KOPT-K1 (cell line): Measurements from ENCODE around the gene ANKH.
"Not testable (repeated sequence)": the region's sequence is repeated elsewhere in the genome, so short reads cannot be mapped to it uniquely, and the experiment has no call there.

ENCODE experiments used
- H3K27ac ChIP-seq: fragments of 200-600 bp; sonication (generic); 2 replicates; pipeline ENCODE4 v1.5.1; 2016; ENCODE audit warnings: antibody characterized with exemption, mild to moderate bottlenecking, low read depth, low read length; ENCODE audit not compliant: poor library complexity, severe bottlenecking
- H3K36me3 ChIP-seq: fragments of 200-600 bp; sonication (generic); 2 replicates; pipeline ENCODE4 v1.5.1; 2017; ENCODE audit warnings: antibody characterized with exemption, mild to moderate bottlenecking, low read length, moderate library complexity; ENCODE audit not compliant: insufficient read depth
- H3K9me3 ChIP-seq: fragments of 200-600 bp; sonication (generic); 2 replicates; pipeline ENCODE4 v1.5.1; 2017; ENCODE audit warnings: antibody characterized with exemption, low read length, mild to moderate bottlenecking; ENCODE audit not compliant: insufficient read depth, poor library complexity, severe bottlenecking

Gene ANKH

GRCh38 chr5:14852779-14853178 is 18.8 kb downstream of the ANKH start:
- H3K36me3 ChIP-seq = no peaks in the 10 kb centered on the region
- no peaks in the 10 kb centered on the region for H3K9me3 ChIP-seq

GRCh38 chr5:14851999-14852526 is 19.5 kb downstream of the ANKH start:
- Histone ChIP-seq H3K27ac (no peak overlapping the region), H3K9me3 (no peaks in the 10 kb centered on the region), H3K36me3 (no peaks in the 10 kb centered on the region)

More at GRCh38 chr5:14852779-14853178, 18.8 kb downstream of the ANKH start:
- H3K27ac ChIP-seq = no peak overlapping the region

GRCh38 chr5:14851597-14851996 is 20.0 kb downstream of the ANKH start:
- Histone ChIP-seq H3K36me3 (no peaks in the 10 kb centered on the region), H3K27ac (no peak overlapping the region)

GRCh38 chr5:14851050-14851419 is 20.5 kb downstream of the ANKH start:
- no peaks in the 10 kb centered on the region for H3K9me3 ChIP-seq
- H3K27ac ChIP-seq = no peak overlapping the region
- no peaks in the 10 kb centered on the region for H3K36me3 ChIP-seq

More at GRCh38 chr5:14851597-14851996, 20.0 kb downstream of the ANKH start:
- H3K9me3 ChIP-seq = no peaks in the 10 kb centered on the region

- Histone ChIP-seq H3K9me3 (no peaks in the 10 kb centered on the region), H3K27ac (no peak overlapping the region), H3K36me3 (no peaks in the 10 kb centered on the region)
Measured at GRCh38 chr5:14850419-14851049, 21.0 kb downstream of the ANKH start.

- H3K36me3 ChIP-seq = no peaks in the 10 kb centered on the region
- H3K9me3 ChIP-seq = no peaks in the 10 kb centered on the region
- no peak overlapping the region for H3K27ac ChIP-seq
Measured at GRCh38 chr5:14849516-14850294, 21.9 kb downstream of the ANKH start.

- not testable (repeated sequence) for H3K27ac ChIP-seq, H3K36me3 ChIP-seq, H3K9me3 ChIP-seq
Measured at GRCh38 chr5:14848942-14849341, 22.6 kb downstream of the ANKH start.

- H3K27ac ChIP-seq = no peak overlapping the region
- H3K36me3 ChIP-seq = no peaks in the 10 kb centered on the region
- no peaks in the 10 kb centered on the region for H3K9me3 ChIP-seq
Measured at GRCh38 chr5:14848385-14848784, 23.2 kb downstream of the ANKH start.

- H3K9me3 ChIP-seq = no peaks in the 10 kb centered on the region
- no peaks in the 10 kb centered on the region for H3K36me3 ChIP-seq
- no peak overlapping the region for H3K27ac ChIP-seq
Measured at GRCh38 chr5:14847471-14847870, 24.1 kb downstream of the ANKH start.

- Histone ChIP-seq H3K27ac (no peak overlapping the region), H3K9me3 (no peaks in the 10 kb centered on the region), H3K36me3 (no peaks in the 10 kb centered on the region)
Measured at GRCh38 chr5:14842117-14842516, 29.5 kb downstream of the ANKH start.

- no peak overlapping the region for H3K27ac ChIP-seq
- H3K36me3 ChIP-seq = no peaks in the 10 kb centered on the region
Measured at GRCh38 chr5:14840624-14841023, 31.0 kb downstream of the ANKH start.

GRCh38 chr5:14838396-14839319 is 32.9 kb downstream of the ANKH start:
- H3K36me3 ChIP-seq = no peaks in the 10 kb centered on the region
- no peak overlapping the region for H3K27ac ChIP-seq
- no peaks in the 10 kb centered on the region for H3K9me3 ChIP-seq

More at GRCh38 chr5:14840624-14841023, 31.0 kb downstream of the ANKH start:
- no peaks in the 10 kb centered on the region for H3K9me3 ChIP-seq

- H3K9me3 ChIP-seq, H3K27ac ChIP-seq, H3K36me3 ChIP-seq: not testable (repeated sequence)
Measured at GRCh38 chr5:14837423-14838122, 34.0 kb downstream of the ANKH start.
